ENCODE data around the gene NLRP14.

NLRP14 gene

GRCh38 chr11:7020183-7020917 is at the start of gene NLRP14, which contains the start of gene ZNF214:
NLRP14 (plus strand) TSS chr11:7020479; CDS start chr11:7038587, 18,108 bp downstream.
ZNF214 (minus strand) TSS chr11:7020346; CDS start chr11:7002835, 17,511 bp downstream.
- Mint-ChIP-seq H3K36me3 (ENCODE audit: low read depth) (no peaks in the 10 kb centered on the region), H3K27me3 (peaks cover 26% of the 10 kb centered on the region), H3K4me1 (ENCODE audit: low read depth) (peaks cover 12% of the 10 kb centered on the region), H3K4me3 (peak within 1 kb of the TSS; percentile 72), H3K27ac (peak within 1 kb of the TSS; percentile 33), H3K9me3 (no peaks in the 10 kb centered on the region)
- intact Hi-C loops (cut with micrococcal nuclease) = no loop called here

DNA sequence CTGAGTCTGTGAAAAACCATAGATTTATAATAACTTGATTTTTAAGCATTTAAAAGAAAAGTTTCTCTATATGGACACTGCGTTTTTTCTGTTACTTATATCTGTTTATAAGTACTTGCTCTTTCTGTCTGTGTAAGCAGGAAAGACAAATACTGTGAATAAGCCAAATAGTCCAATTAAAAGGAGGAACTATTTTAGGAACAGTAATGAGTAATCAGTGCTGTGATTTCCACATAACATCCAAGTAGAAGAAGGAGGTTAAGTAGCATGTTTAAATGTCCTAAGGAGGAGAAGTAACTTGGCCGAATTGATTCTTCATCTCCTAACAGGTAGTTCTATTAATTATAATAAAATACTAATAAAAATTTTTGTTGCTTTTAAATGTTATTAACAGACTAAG is 40.9 kb upstream of the NLRP14 start:
- Mint-ChIP-seq H3K4me3 (no peak overlapping the region), H3K9me3 (no peaks in the 10 kb centered on the region), H3K27me3 (no peaks in the 10 kb centered on the region), H3K4me1 (ENCODE audit: low read depth) (no peaks in the 10 kb centered on the region), H3K27ac (no peak overlapping the region), H3K36me3 (ENCODE audit: low read depth) (no peaks in the 10 kb centered on the region)
- intact Hi-C loops (cut with micrococcal nuclease) = no loop called here

GRCh38 chr11:6986487-6986886 is 33.8 kb upstream of the NLRP14 start:
- Mint-ChIP-seq H3K27ac (no peak overlapping the region), H3K27me3 (peaks cover 1% of the 10 kb centered on the region), H3K36me3 (ENCODE audit: low read depth) (no peaks in the 10 kb centered on the region), H3K4me1 (ENCODE audit: low read depth) (peaks cover 4% of the 10 kb centered on the region), H3K9me3 (no peaks in the 10 kb centered on the region), H3K4me3 (no peak overlapping the region)
- intact Hi-C loops (cut with micrococcal nuclease) = no loop called here

- Mint-ChIP-seq H3K36me3 (ENCODE audit: low read depth) (no peaks in the 10 kb centered on the region), H3K27ac (no peak overlapping the region), H3K9me3 (no peaks in the 10 kb centered on the region), H3K4me3 (no peak overlapping the region), H3K4me1 (ENCODE audit: low read depth) (peaks cover 8% of the 10 kb centered on the region), H3K27me3 (peaks cover 1% of the 10 kb centered on the region)
- intact Hi-C loops (cut with micrococcal nuclease) = no loop called here
These were observed 31.8 kb upstream of the NLRP14 start for GRCh38 chr11:6988506-6988905.

GRCh38 chr11:6991227-6991626 is 29.1 kb upstream of the NLRP14 start:
- H3K27me3 Mint-ChIP-seq = no peaks in the 10 kb centered on the region
- intact Hi-C loops (cut with micrococcal nuclease) = no loop called here

GRCh38 chr11:6992026-6992425 is 28.3 kb upstream of the NLRP14 start:
- Mint-ChIP-seq H3K9me3 (no peaks in the 10 kb centered on the region), H3K4me1 (ENCODE audit: low read depth) (peaks cover 8% of the 10 kb centered on the region), H3K4me3 (no peak overlapping the region), H3K36me3 (ENCODE audit: low read depth) (no peaks in the 10 kb centered on the region), H3K27me3 (no peaks in the 10 kb centered on the region), H3K27ac (no peak overlapping the region)
- intact Hi-C loops (cut with micrococcal nuclease) = no loop called here

More at GRCh38 chr11:6991227-6991626, 29.1 kb upstream of the NLRP14 start:
- no peaks in the 10 kb centered on the region for H3K9me3 Mint-ChIP-seq
- no peak overlapping the region for H3K4me3 Mint-ChIP-seq
- no peak overlapping the region for H3K27ac Mint-ChIP-seq
- H3K36me3 Mint-ChIP-seq (ENCODE audit: low read depth) = no peaks in the 10 kb centered on the region
- H3K4me1 Mint-ChIP-seq (ENCODE audit: low read depth) = peaks cover 8% of the 10 kb centered on the region

DNA sequence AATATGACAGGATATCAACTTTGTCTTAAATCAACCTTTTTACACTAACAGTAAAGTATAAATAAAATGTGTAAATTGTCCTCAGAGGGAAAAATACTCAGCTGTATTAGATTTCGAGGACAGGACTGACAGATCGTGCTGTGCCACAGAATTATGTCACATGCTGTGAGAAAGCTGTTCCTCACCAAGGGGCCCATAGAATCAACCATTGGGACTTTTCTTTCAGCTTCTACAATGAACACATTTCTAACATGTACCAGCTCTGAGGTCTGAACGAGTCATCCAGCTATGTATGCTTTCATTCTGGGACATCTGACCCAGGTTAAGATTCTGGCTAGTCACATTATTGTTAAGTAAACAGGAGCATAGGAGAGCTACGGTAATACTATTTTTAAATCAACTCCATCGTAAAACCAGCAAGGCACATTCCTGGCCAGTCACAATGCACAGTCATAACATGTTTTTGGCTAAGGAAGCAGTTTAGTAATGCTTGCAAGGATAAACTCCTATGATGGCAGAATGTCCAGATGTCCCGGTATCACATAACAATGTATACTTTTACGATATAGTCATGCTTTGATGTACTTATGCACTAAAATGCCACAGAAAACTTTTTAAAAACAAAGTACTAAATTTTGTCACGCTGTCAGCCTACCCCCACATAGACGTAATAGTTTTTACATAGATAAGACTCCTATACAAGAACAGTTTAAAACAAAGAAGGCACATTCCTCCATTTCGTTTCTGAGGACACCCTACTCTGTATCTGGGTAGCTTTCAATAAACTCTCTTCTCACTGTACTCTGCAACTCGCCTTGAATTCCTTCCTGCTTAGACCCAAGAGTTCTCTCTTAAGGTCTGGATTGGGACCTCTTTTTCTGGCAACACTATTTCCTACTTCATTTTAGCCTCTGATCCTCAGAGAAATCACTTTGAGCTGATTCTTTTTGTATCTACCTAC is 27.5 kb upstream of the NLRP14 start:
- no peaks in the 10 kb centered on the region for H3K36me3 Mint-ChIP-seq (ENCODE audit: low read depth)
- no peak overlapping the region for H3K27ac Mint-ChIP-seq
- H3K4me1 Mint-ChIP-seq (ENCODE audit: low read depth) = peaks cover 8% of the 10 kb centered on the region
- H3K9me3 Mint-ChIP-seq = no peaks in the 10 kb centered on the region
- peaks cover under 1% of the 10 kb centered on the region for H3K27me3 Mint-ChIP-seq
- H3K4me3 Mint-ChIP-seq = no peak overlapping the region
- intact Hi-C loops (cut with micrococcal nuclease) = no loop called here

DNA sequence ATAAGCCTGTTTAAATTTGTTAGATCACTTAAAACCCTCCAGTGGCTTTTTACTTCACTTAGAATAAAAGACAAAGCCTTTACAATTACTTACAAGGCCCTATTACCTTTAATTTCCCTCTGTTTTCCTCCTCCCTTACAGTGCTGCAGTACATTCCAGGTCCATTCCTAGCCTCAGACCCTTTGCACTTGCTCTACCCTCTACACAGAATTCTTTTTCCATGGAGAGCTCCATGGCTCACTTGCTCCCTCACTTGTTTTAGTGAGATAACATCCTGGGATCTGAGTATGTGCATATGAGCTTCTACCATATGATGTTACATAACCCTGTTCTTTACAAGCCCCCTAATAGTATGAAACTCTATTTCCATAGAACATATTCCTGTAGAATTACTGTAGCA is 24.6 kb upstream of the NLRP14 start:
- no peaks in the 10 kb centered on the region for H3K9me3 Mint-ChIP-seq
- peaks cover 8% of the 10 kb centered on the region for H3K4me1 Mint-ChIP-seq (ENCODE audit: low read depth)
- no peak overlapping the region for H3K27ac Mint-ChIP-seq
- H3K36me3 Mint-ChIP-seq (ENCODE audit: low read depth) = no peaks in the 10 kb centered on the region
- intact Hi-C loops (cut with micrococcal nuclease) = no loop called here
- H3K27me3 Mint-ChIP-seq = peaks cover 3% of the 10 kb centered on the region
- no peak overlapping the region for H3K4me3 Mint-ChIP-seq

DNA sequence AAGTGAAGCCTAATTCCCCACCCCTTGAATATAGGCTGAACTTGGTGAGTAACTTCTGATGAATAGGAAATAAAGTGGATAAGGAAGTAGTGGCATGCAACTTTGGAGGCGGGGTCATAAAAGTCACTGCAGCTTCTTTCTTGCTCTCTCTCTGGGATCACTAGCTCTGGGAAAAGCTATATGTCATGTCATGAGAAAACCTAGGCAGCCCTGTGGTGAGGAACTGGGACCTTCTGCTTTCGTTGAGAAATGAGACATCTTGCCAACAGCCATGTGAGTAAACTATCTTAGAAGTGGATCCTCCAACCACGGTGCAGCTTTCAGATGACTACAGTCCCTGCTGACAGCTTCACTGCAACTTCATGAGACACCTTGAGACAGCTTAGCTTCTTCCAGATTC is 15.8 kb upstream of the NLRP14 start:
- H3K9me3 Mint-ChIP-seq = no peaks in the 10 kb centered on the region
- H3K4me3 Mint-ChIP-seq = no peak overlapping the region
- H3K27me3 Mint-ChIP-seq = no peaks in the 10 kb centered on the region
- H3K4me1 Mint-ChIP-seq (ENCODE audit: low read depth) = peaks cover 7% of the 10 kb centered on the region
- no peaks in the 10 kb centered on the region for H3K36me3 Mint-ChIP-seq (ENCODE audit: low read depth)
- intact Hi-C loops (cut with micrococcal nuclease) = no loop called here
- H3K27ac Mint-ChIP-seq = no peak overlapping the region

GRCh38 chr11:7014118-7014517 is 6.2 kb upstream of the NLRP14 start:
- Mint-ChIP-seq H3K4me3 (no peak overlapping the region), H3K4me1 (ENCODE audit: low read depth) (peaks cover 6% of the 10 kb centered on the region), H3K9me3 (no peaks in the 10 kb centered on the region), H3K27me3 (peaks cover 6% of the 10 kb centered on the region), H3K27ac (no peak overlapping the region), H3K36me3 (ENCODE audit: low read depth) (no peaks in the 10 kb centered on the region)
- intact Hi-C loops (cut with micrococcal nuclease) = no loop called here

GRCh38 chr11:7016011-7016410 is 4.3 kb upstream of the NLRP14 start:
- intact Hi-C loops (cut with micrococcal nuclease) = no loop called here
- no peak overlapping the region for H3K27ac Mint-ChIP-seq
- no peaks in the 10 kb centered on the region for H3K36me3 Mint-ChIP-seq (ENCODE audit: low read depth)
- peaks cover 19% of the 10 kb centered on the region for H3K4me1 Mint-ChIP-seq (ENCODE audit: low read depth)
- no peak overlapping the region for H3K4me3 Mint-ChIP-seq
- no peaks in the 10 kb centered on the region for H3K9me3 Mint-ChIP-seq
- H3K27me3 Mint-ChIP-seq = peaks cover 21% of the 10 kb centered on the region

GRCh38 chr11:7019500-7020182 is 638 bp upstream of the NLRP14 start:
- no peaks in the 10 kb centered on the region for H3K9me3 Mint-ChIP-seq
- peak overlapping the region; percentile 33 for H3K27ac Mint-ChIP-seq
- H3K36me3 Mint-ChIP-seq (ENCODE audit: low read depth) = no peaks in the 10 kb centered on the region
- intact Hi-C loops (cut with micrococcal nuclease) = no loop called here
- peak overlapping the region; percentile 72 for H3K4me3 Mint-ChIP-seq
- H3K27me3 Mint-ChIP-seq = peaks cover 26% of the 10 kb centered on the region
- peaks cover 12% of the 10 kb centered on the region for H3K4me1 Mint-ChIP-seq (ENCODE audit: low read depth)

GRCh38 chr11:7021318-7021717 is 1.0 kb downstream of the NLRP14 start:
- H3K36me3 Mint-ChIP-seq (ENCODE audit: low read depth) = no peaks in the 10 kb centered on the region
- H3K27me3 Mint-ChIP-seq = peaks cover 26% of the 10 kb centered on the region
- H3K27ac Mint-ChIP-seq = no peak overlapping the region
- no peaks in the 10 kb centered on the region for H3K9me3 Mint-ChIP-seq
- H3K4me1 Mint-ChIP-seq (ENCODE audit: low read depth) = peaks cover 12% of the 10 kb centered on the region
- H3K4me3 Mint-ChIP-seq = no peak overlapping the region
- intact Hi-C loops (cut with micrococcal nuclease) = no loop called here

- no peaks in the 10 kb centered on the region for H3K36me3 Mint-ChIP-seq (ENCODE audit: low read depth)
- H3K4me1 Mint-ChIP-seq (ENCODE audit: low read depth) = no peaks in the 10 kb centered on the region
- intact Hi-C loops (cut with micrococcal nuclease) = no loop called here
- H3K4me3 Mint-ChIP-seq = no peak overlapping the region
- H3K27ac Mint-ChIP-seq = no peak overlapping the region
- H3K9me3 Mint-ChIP-seq = no peaks in the 10 kb centered on the region
- H3K27me3 Mint-ChIP-seq = peaks cover 2% of the 10 kb centered on the region
These were observed 7.9 kb downstream of the NLRP14 start for GRCh38 chr11:7028141-7028540.

Measured in dendritic cell treated with granulocyte-macrophage colony-stimulating factor and Interleukin-4, amounts not matched to agents 40 ng/mL and 50 ng/mL, for 4 days (primary cell).